ENCODE results near the gene GPR137B.

Gene GPR137B

GRCh38 chr1:236207569-236207968, 65.2 kb downstream of the GPR137B start:
- no peak for DNase-seq

- no peak for DNase-seq
Measured at GRCh38 chr1:236209185-236209584, 66.8 kb downstream of the GPR137B start.

GRCh38 chr1:236209713-236210112, 67.4 kb downstream of the GPR137B start:
- DNase-seq = no peak

- DNase-seq = no peak
Measured at GRCh38 chr1:236211815-236212214, 69.5 kb downstream of the GPR137B start.

GRCh38 chr1:236213534-236213933, 71.2 kb downstream of the GPR137B start:
- DNase-seq = no peak

GRCh38 chr1:236214761-236215160, 72.4 kb downstream of the GPR137B start:
- no peak for DNase-seq

GRCh38 chr1:236220473-236220872, 78.1 kb downstream of the GPR137B start:
- DNase-seq = no peak

GRCh38 chr1:236222632-236223031, 80.3 kb downstream of the GPR137B start:
- DNase-seq = no peak

GRCh38 chr1:236228411-236228810, 86.1 kb downstream of the GPR137B start:
- no peak for DNase-seq

GRCh38 chr1:236235116-236235515, 92.8 kb downstream of the GPR137B start:
- no peak for DNase-seq

- DNase-seq = no peak
Measured at GRCh38 chr1:236239092-236239585, 96.8 kb downstream of the GPR137B start.

GRCh38 chr1:236240675-236241074, 98.3 kb downstream of the GPR137B start:
- no peak for DNase-seq

GRCh38 chr1:236242568-236242967, 100.2 kb downstream of the GPR137B start:
- no peak for DNase-seq

- DNase-seq = no peak
Measured at GRCh38 chr1:236247286-236247685, 104.9 kb downstream of the GPR137B start.

- no peak for DNase-seq
Measured at GRCh38 chr1:236251587-236251986, 109.2 kb downstream of the GPR137B start.

- no peak for DNase-seq
Measured at GRCh38 chr1:236253119-236253518, 110.8 kb downstream of the GPR137B start.

- no peak for DNase-seq
Measured at GRCh38 chr1:236253918-236254637, 111.7 kb downstream of the GPR137B start.

- DNase-seq = no peak
Measured at GRCh38 chr1:236257216-236257615, 114.9 kb downstream of the GPR137B start.

GRCh38 chr1:236258114-236258622, 115.8 kb downstream of the GPR137B start:
- no peak for DNase-seq

Data from NCI-H146 (cell line).